Measurements from ENCODE around the gene MED15.

Gene MED15

GRCh38 chr22:20573833-20574615 lies 66.6 kb downstream of the MED15 start:
- DNase-seq = no peak

- no peak for DNase-seq
Measured at GRCh38 chr22:20574920-20575353, 67.5 kb downstream of the MED15 start.

- no peak for DNase-seq
Measured at GRCh38 chr22:20575724-20576444, 68.5 kb downstream of the MED15 start.

- DNase-seq = no peak
Measured at GRCh38 chr22:20576445-20576816, 69.0 kb downstream of the MED15 start.

GRCh38 chr22:20577045-20577444 lies 69.6 kb downstream of the MED15 start:
- DNase-seq = no peak

GRCh38 chr22:20577549-20577975 lies 70.2 kb downstream of the MED15 start:
- no peak for DNase-seq

GRCh38 chr22:20578192-20578591 lies 70.8 kb downstream of the MED15 start:
- no peak for DNase-seq

- DNase-seq = no peak
Measured at GRCh38 chr22:20578707-20579106, 71.3 kb downstream of the MED15 start.

GRCh38 chr22:20579273-20580120 lies 72.1 kb downstream of the MED15 start:
- no peak for DNase-seq

- no peak for DNase-seq
Measured at GRCh38 chr22:20580179-20580578, 72.8 kb downstream of the MED15 start.

- DNase-seq = no peak
Measured at GRCh38 chr22:20580611-20581502, 73.4 kb downstream of the MED15 start.

- DNase-seq = no peak
Measured at GRCh38 chr22:20581503-20582170, 74.2 kb downstream of the MED15 start.

GRCh38 chr22:20582171-20582511 lies 74.7 kb downstream of the MED15 start:
- DNase-seq = no peak

GRCh38 chr22:20582520-20583361 lies 75.3 kb downstream of the MED15 start:
- no peak for DNase-seq

- DNase-seq = no peak
Measured at GRCh38 chr22:20583471-20583922, 76.1 kb downstream of the MED15 start.

GRCh38 chr22:20584029-20584871 lies 76.8 kb downstream of the MED15 start:
- DNase-seq = no peak

GRCh38 chr22:20584872-20585638 lies 77.6 kb downstream of the MED15 start:
- no peak for DNase-seq

- no peak for DNase-seq
Measured at GRCh38 chr22:20585639-20586402, 78.4 kb downstream of the MED15 start.

Measured in effector CD4-positive, alpha-beta T cell (primary cell).